GM18505 (cell line): ENCODE measurements around the gene WNT5B.
A peak's percentile ranks its signal among the peaks of the same experiment; 100 is the strongest.
"Not testable (repeated sequence)": the region's sequence is repeated elsewhere in the genome, so short reads cannot be mapped to it uniquely, and the experiment has no call there.

Experiments
- ATAC-seq: cut with Tn5 transposase; IDR thresholded peaks from one replicate; pipeline ENCODE4 v1.9.1; 2021; ENCODE audit not compliant: unreplicated experiment
- POLR2A ChIP-seq: IDR thresholded peaks from 4 replicates; pipeline ENCODE4 v1.6.1; 2011; ENCODE audit warnings: borderline replicate concordance; ENCODE audit not compliant: insufficient read depth, insufficient read length; ENCODE audit errors: extremely low read depth

The WNT5B gene

DNA sequence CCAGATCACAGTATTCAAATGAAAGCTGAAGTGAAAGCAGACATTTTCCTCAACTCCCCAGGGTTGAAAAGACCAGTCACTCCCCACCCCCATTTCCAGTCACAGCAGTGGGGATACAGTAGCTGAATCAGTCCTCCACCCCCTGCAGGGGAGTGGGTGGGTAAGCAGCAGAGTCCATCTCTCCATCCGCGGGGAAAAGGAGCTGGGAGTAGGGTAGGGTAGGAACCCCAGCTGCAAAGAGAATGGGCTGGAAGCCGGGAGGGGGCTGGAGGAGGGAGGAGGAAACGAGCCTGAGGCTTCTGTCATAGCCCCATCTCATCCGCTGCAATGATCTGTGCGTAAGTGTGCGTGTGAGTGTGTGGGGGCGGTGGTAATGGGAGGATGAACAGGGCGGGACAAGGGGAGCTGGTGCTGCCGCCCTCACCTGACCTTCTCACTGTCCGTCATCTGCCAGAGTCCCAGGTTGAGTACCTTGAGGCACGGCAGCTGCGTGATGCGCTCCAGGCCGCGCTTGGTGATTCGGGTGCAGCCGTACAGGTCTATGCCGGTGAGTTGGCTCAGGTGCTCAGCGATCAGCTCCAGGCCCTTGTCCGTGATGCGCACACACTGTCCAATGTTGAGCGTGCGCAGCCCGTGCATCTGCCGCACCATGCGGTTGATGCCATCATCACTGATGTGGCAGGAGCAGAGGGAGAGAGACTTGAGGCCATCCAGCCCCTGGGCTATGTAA, 36.4 kb upstream of the WNT5B start:
- ATAC-seq, result no peak

GRCh38 chr12:1593174-1594005, 35.6 kb upstream of the WNT5B start:
- peak; percentile 21 for ATAC-seq
- TF ChIP-seq POLR2A, result peak; percentile 16

More for the DNA sequence above, 36.4 kb upstream of the WNT5B start:
- no peak for TF ChIP-seq POLR2A

DNA sequence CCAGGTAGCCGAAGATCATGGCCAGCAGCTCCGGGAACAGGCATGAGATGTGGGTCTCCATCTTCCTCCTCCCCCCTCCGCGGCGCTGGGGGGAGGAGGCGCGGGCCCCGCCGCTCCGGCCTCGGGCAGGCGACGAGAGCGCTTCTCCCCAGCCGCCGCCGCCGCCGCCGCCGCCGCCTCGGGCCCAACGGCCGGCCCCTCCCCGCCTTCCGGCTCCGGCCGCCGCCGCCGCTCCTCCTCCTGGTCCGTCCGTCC, 35.1 kb upstream of the WNT5B start:
- TF ChIP-seq POLR2A, result no peak
- ATAC-seq, result no peak

DNA sequence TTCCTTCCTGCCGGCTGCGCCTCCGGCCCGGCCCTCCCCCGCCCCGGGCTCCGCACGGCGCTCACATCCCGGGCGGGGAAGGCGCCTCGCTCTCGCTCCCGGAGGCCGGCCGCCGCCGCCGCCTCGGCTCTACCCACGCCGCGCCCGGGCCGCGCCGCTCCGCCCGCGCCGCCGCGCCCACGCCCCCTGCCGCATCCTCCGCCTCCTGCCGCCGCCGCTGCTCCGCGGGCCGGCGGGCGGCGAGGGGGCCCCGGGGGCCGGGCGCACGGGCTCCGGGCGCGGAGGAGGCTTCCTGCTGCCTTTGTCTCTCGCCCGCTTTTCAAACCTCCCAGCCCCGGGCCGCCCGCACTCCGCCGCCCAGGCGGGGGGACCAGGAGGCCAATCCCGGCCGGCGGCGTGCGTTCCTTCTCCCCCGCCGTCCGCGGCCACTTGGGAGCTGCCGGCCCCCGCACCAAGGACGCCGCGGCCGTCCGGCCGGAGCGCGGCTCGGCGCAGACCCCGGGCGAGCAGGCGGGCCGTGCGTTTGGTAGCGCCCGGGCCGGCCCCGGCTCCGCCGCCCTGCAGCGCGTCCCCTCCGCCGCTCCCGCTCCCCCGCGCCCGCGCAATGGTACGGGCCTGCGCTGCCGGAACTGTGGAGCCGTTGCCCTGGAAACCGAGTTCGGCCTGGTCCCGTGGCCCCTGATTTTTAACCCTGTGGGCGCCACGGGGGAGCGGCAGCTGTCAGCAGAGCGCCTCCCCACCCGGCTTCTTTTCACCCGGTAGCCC, 34.6 kb upstream of the WNT5B start, which contains the start of gene FBXL14:
Gene FBXL14 (minus strand): TSS at position 321 of the 765 bp plus-strand sequence. CDS start 515 bp downstream, outside the sequence.
- peak; percentile 48 for TF ChIP-seq POLR2A
- ATAC-seq, result peak; percentile 53

GRCh38 chr12:1595026-1595561, 33.9 kb upstream of the WNT5B start:
- no peak for TF ChIP-seq POLR2A
- no peak for ATAC-seq

DNA sequence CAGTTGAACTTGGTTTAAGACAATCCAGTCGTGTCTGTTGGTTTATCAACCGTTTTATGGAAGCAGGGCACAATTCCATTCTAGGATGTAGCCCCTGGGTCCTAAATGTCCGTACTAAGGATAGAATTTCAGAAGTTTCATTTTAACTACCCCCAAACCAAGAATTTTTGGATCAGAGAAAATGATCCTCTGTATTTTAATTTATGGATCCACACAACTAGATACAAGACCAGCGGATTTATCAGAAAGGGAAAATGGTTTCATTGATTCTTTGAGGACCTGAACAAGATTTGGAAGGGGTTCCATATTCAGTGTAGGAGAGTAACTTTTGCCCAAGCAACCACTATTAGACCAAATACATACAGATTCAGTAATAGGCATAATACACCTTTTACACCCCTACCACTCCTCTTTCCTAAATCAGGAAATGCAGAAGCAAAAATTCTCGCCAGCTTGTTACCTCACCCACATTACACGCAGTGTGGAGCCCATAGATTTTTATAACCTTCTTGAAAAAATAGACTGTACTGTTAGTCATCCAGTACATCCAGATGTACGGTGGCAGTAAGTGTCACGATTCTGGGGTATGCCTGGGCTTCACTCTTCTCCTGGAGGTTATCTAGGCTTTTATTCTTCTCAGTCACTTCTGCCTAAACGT, 33.2 kb upstream of the WNT5B start:
- ATAC-seq, result no peak
- TF ChIP-seq POLR2A, result no peak

- TF ChIP-seq POLR2A, result no peak
- ATAC-seq, result no peak
Measured at GRCh38 chr12:1598757-1599156, 30.3 kb upstream of the WNT5B start.

DNA sequence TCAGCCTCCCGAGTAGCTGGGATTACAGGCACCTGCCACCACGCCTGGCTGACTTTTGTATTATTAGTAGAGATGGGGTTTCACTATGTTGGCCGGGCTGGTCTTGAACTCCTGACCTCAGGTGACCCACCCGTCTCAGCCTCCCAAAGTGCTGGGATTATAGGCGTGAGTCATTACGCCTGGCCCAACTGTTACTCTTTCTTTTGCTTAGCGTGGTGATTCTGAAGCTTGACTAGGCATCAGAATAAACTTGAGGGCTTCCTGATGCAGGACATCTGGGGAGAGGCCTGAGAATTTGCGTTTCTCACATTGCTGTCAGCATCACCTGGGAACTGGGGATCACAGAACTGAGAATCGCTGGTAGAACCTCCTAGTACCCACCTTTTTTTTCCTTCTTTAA, 26.3 kb upstream of the WNT5B start:
- ATAC-seq, result not testable (repeated sequence)

DNA sequence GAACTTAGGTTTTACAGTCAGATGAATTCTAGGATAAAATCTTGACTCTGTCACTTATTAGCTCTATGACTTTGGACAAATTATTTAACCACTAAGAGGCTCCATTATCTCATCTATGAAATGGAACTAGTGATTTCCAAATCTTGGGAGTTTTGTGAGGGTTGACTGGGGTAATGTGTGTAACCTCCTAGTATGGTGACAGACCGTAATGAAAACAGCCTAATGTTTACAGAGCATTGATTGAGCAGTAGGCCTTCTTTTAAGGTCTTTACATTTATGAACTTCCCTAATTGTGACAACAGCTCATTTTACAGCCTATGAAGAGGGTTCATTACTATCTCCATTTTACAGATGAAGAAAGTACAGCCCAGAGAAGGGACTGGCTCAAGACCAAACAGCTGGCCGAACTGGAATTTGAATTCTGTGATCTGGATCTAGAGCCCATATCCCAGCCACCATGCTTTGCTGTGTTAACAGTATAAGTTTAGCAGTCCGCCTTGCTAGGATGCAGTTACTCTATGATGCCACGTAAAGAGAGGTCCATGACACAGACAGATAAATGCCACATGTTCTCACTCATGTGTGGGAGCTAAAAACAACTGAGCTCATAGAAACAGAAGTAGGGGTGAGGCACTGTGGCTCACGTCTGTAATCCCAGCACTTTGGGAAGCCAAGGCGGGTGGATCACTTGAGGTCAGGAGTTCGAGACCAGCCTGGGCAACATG, 25.6 kb upstream of the WNT5B start:
- no peak for ATAC-seq
- TF ChIP-seq POLR2A, result no peak

GRCh38 chr12:1604464-1604863, 24.6 kb upstream of the WNT5B start:
- TF ChIP-seq POLR2A, result no peak

GRCh38 chr12:1605129-1606020, 23.7 kb upstream of the WNT5B start:
- ATAC-seq, result no peak

More at GRCh38 chr12:1604464-1604863, 24.6 kb upstream of the WNT5B start:
- no peak for ATAC-seq

More at GRCh38 chr12:1605129-1606020, 23.7 kb upstream of the WNT5B start:
- TF ChIP-seq POLR2A, result no peak
